HepG2 (cell line): ENCODE measurements around the gene TNK1. TPM values are rescaled to one million over a fixed set of nuclear protein-coding genes. Genes with fewer than 3 reads are reported as not detected.

Experiments used
- ATAC-seq: fragments of 200-7000 bp; cut with Tn5 transposase; 3 replicates; pipeline ENCODE4 v1.9.1; 2020; ENCODE audit warnings: mild to moderate bottlenecking, moderate library complexity
- BruUV-seq: library from RNA; stranded (reverse); fragments of 400-500 nt; replicated peaks from 2 replicates; lab custom pipeline; 2021; lab: Mats Ljungman, UMichigan
- CTCF ChIA-PET: fragments of 300-600 bp; formaldehyde crosslinking; extraction: SDS; loops from one replicate; lab custom pipeline; 2021; ENCODE audit warnings: low total read pairs, inconsistent platforms, low intra/inter-chr PET ratio; lab: Yijun Ruan, JAX
- POLR2A ChIA-PET: fragments of 350-600 bp; sonication (Branson Sonifier 250); formaldehyde crosslinking; loops from one replicate; lab custom pipeline; 2020; ENCODE audit warnings: antibody characterized with exemption, inconsistent platforms; lab: Yijun Ruan, JAX
- DNase-seq: peaks from one replicate; pipeline ENCODE4 v3.0.0-alpha.2; 2015; ENCODE audit warnings: low spot score
- FAIRE-seq: peaks from 3 replicates; lab custom pipeline; 2011; peaks lifted over from hg19 to GRCh38; lab: Jason Lieb, UNC
- H2AFZ ChIP-seq: one replicate; pipeline ENCODE4 v1.6.1; 2011; ENCODE audit warnings: low read length, inconsistent platforms
- H3K27ac ChIP-seq: fragments of 300-600 bp; 3 replicates; pipeline ENCODE4 v1.8.0; 2011; ENCODE audit warnings: mixed run types, mild to moderate bottlenecking, mixed read lengths, low read length, inconsistent platforms; ENCODE audit not compliant: insufficient read depth; ENCODE audit errors: extremely low read length
- H3K27me3 ChIP-seq, 2 experiments: fragments of 200-600 bp in 1 of 2; 2 replicates in 1 of 2; 3 replicates in 1 of 2; pipeline versions ENCODE4 v1.6.0 to v1.8.0; 2011; ENCODE audit warnings: low read length in 2 of 2, mild to moderate bottlenecking in 2 of 2, moderate library complexity in 2 of 2, inconsistent platforms in 1 of 2; ENCODE audit not compliant: insufficient read depth in 2 of 2, control insufficient read depth in 1 of 2
- H3K36me3 ChIP-seq, 2 experiments: fragments of 200-600 bp in 1 of 2; replicated peaks in 1 of 2; 2 replicates in 1 of 2; 3 replicates in 1 of 2; pipeline versions ENCODE4 v1.5.1 to v1.8.0; 2011; ENCODE audit warnings: low read length in 2 of 2, inconsistent platforms in 1 of 2; ENCODE audit not compliant: insufficient read depth in 2 of 2, control insufficient read depth in 1 of 2
- H3K4me1 ChIP-seq: 2 replicates; pipeline ENCODE4 v1.5.1; 2012; ENCODE audit warnings: low read length, inconsistent platforms; ENCODE audit not compliant: insufficient read depth
- H3K4me2 ChIP-seq: 2 replicates; pipeline ENCODE4 v1.6.0; 2011; ENCODE audit warnings: low read depth, low read length, inconsistent platforms
- H3K4me3 ChIP-seq, 3 experiments: fragments of 200-600 bp in 1 of 3; sonication (generic), shearing (Covaris generic) in 1 of 3; replicated peaks in 1 of 3; 2 replicates each; pipeline ENCODE4 v1.5.1; 2011 to 2016; ENCODE audit warnings: low read length in 3 of 3, inconsistent platforms in 2 of 3, low read depth in 2 of 3, mild to moderate bottlenecking in 2 of 3, control low read depth in 1 of 3, mixed read lengths in 1 of 3; ENCODE audit not compliant: insufficient read depth in 1 of 3
- H3K79me2 ChIP-seq: one replicate; pipeline ENCODE4 v1.6.1; 2011; ENCODE audit warnings: low read length, inconsistent platforms; ENCODE audit not compliant: insufficient read depth
- H3K9ac ChIP-seq: 2 replicates; pipeline ENCODE4 v1.6.0; 2011; ENCODE audit warnings: mild to moderate bottlenecking, low read depth, low read length, inconsistent platforms; ENCODE audit not compliant: insufficient read depth
- H3K9me3 ChIP-seq: 2 replicates; pipeline ENCODE4 v1.5.1; 2012; ENCODE audit warnings: mild to moderate bottlenecking, low read length
- H4K20me1 ChIP-seq: 2 replicates; pipeline ENCODE4 v1.6.0; 2011; ENCODE audit warnings: inconsistent platforms, mild to moderate bottlenecking, low read length, moderate library complexity; ENCODE audit not compliant: insufficient read depth
- CHCHD3 ChIP-seq: sonication (generic); formaldehyde crosslinking; IDR thresholded peaks from 2 replicates; pipeline ENCODE4 v1.8.0; 2022; ENCODE audit warnings: mild to moderate bottlenecking, missing genetic modification reagents, moderate library complexity
- EED ChIP-seq: sonication (generic); formaldehyde crosslinking; IDR thresholded peaks from 2 replicates; pipeline ENCODE4 v1.5.0; 2020; ENCODE audit warnings: mild to moderate bottlenecking, missing genetic modification reagents
- KDM3A ChIP-seq: IDR thresholded peaks from 2 replicates; pipeline ENCODE4 v1.6.1; 2018; ENCODE audit warnings: low read depth, missing compliant biosample characterization
- SAP130 ChIP-seq: IDR thresholded peaks from 2 replicates; pipeline ENCODE4 v1.6.1; 2016; ENCODE audit warnings: low read depth
- SCMH1 ChIP-seq: sonication (generic); formaldehyde crosslinking; IDR thresholded peaks from 2 replicates; pipeline ENCODE4 v1.9.0; 2021; ENCODE audit warnings: missing genetic modification reagents, mild to moderate bottlenecking, borderline replicate concordance
- SIN3A ChIP-seq: IDR thresholded peaks from 2 replicates; pipeline ENCODE4 v1.6.1; 2011; ENCODE audit warnings: low read depth, mild to moderate bottlenecking, control low read depth, low read length, borderline replicate concordance
- SMARCE1 ChIP-seq: fragments of 450-650 bp; IDR thresholded peaks from 2 replicates; pipeline ENCODE4 v1.6.1; 2017; ENCODE audit warnings: borderline replicate concordance
- TEAD3 ChIP-seq: optimal IDR thresholded peaks from 2 replicates; pipeline ENCODE3; 2016; ENCODE audit warnings: borderline replicate concordance
- ZFP90 ChIP-seq: sonication (generic); formaldehyde crosslinking; IDR thresholded peaks from 2 replicates; pipeline ENCODE4 v1.8.0; 2022; ENCODE audit warnings: missing genetic modification reagents, mild to moderate bottlenecking, inconsistent platforms, borderline replicate concordance
- ZFYVE20 ChIP-seq: sonication (generic); formaldehyde crosslinking; IDR thresholded peaks from 2 replicates; pipeline ENCODE4 v1.8.0; 2023; ENCODE audit warnings: low read depth, mild to moderate bottlenecking, moderate library complexity, missing genetic modification reagents, borderline replicate concordance
- ZNF75D ChIP-seq: sonication (generic); formaldehyde crosslinking; IDR thresholded peaks from 2 replicates; pipeline ENCODE4 v1.8.1; 2023; ENCODE audit warnings: missing genetic modification reagents, mild to moderate bottlenecking, borderline replicate concordance
- ZNF841 ChIP-seq: sonication (generic); formaldehyde crosslinking; IDR thresholded peaks from 2 replicates; pipeline ENCODE4 v1.8.1; 2023; ENCODE audit warnings: missing genetic modification reagents, borderline replicate concordance
- ZSCAN22 ChIP-seq: sonication (generic); formaldehyde crosslinking; IDR thresholded peaks from 2 replicates; pipeline ENCODE4 v1.4.0; 2020; ENCODE audit warnings: mild to moderate bottlenecking, missing genetic modification reagents
- WGBS: methylation state at CpG from one replicate; pipeline ENCODE4 v1.1.6; 2017; ENCODE audit warnings: low lambda C conversion rate; 5-methylcytosine and 5-hydroxymethylcytosine counted together
- in situ Hi-C: cut with HindIII; loops from 2 replicates; pipeline ENCODE4 v1.10.0; 2017; ENCODE audit warnings: low pct_unique_long_range_greater_than_20kb; ENCODE audit not compliant: extremely low pct_ligation_motif_present
- intact Hi-C: fragments of 100-400 bp; cut with micrococcal nuclease; formaldehyde crosslinking; loops from one replicate; pipeline ENCODE4 v1.10.0; 2022; ENCODE audit not compliant: unreplicated experiment
- polyA plus RNA-seq, 8 experiments: library from polyadenylated mRNA; depleted of rRNA in 3 of 8; stranded (reverse) in 7 of 8; unstranded in 1 of 8; fragments of >200 nt; fragmentation: Illumina TruSeq in 4 of 8; extraction: Trizol in 4 of 8; gene quantifications; 2 replicates each; pipeline versions ENCODE4 v1.2.1 to v1.2.3, GENCODE V29; 2011 to 2016; ENCODE audit warnings: low read depth in 4 of 8, missing spikeins in 1 of 8, mixed read lengths in 1 of 8; ENCODE audit not compliant: insufficient read depth in 1 of 8
- total RNA-seq, 5 experiments: library from RNA; depleted of rRNA; stranded (reverse); fragments of >200 nt; fragmentation: Illumina TruSeq; extraction: Trizol; gene quantifications; 2 replicates each; pipeline ENCODE4 v1.2.3, GENCODE V29; 2016; ENCODE audit warnings: low read depth in 1 of 5
- TF ChIP-seq, protein P1 (sequence below): sonication (generic); formaldehyde crosslinking; IDR thresholded peaks from 2 replicates; pipeline ENCODE4 v1.4.0; 2020; ENCODE audit warnings: mild to moderate bottlenecking, missing genetic modification reagents
- TF ChIP-seq, protein P2 (sequence below): sonication (generic); formaldehyde crosslinking; IDR thresholded peaks from 2 replicates; pipeline ENCODE4 v1.5.1; 2020; ENCODE audit warnings: missing genetic modification reagents, mild to moderate bottlenecking, borderline replicate concordance

TNK1 gene
- total and polyA plus RNA-seq, 2 of the 13 experiments (the other 11 are each of a cell fraction or from before 2014, with no cell fraction given): 2.0 to 3.5 TPM

DNA sequence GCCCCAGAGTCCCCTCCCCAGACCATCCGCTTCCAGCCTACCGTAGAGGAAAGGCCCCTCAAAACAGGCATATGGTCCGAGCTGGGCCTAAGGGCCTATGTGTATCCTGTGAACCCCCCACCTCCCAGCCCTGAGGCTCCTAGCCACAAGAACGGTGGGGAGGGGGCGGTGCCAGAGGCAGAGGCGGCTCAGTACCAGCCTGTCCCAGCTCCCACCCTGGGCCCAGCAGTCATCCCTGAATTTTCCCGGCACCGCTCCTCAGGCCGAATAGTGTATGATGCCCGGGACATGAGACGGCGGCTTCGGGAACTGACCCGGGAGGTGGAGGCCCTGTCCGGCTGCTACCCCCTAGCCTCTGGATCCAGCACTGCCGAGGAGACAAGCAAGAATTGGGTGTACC, 40.3 kb downstream of the TNK1 start:
- BruUV-seq: no TSS peak
- Histone ChIP-seq H3K27ac (no peak overlapping the region), H3K4me1 (peaks cover 13% of the 10 kb centered on the region; the same call in 1 of the 2 replicates), H4K20me1 (no peaks in the 10 kb centered on the region), H3K9ac (no peak overlapping the region), H2AFZ (no peak overlapping the region), H3K36me3 (no peaks in the 10 kb centered on the region), H3K79me2 (no peaks in the 10 kb centered on the region), H3K4me3 (no peak overlapping the region), H3K9me3 (no peaks in the 10 kb centered on the region), H3K27me3 (peaks cover 2 to 5% of the 10 kb centered on the region in 2 experiments; a peak in 1 of 5 replicates), H3K4me2 (no peak overlapping the region)
- WGBS: 73% methylated on average over 12 of the region's 16 CpGs
- POLR2A ChIA-PET: interaction anchor here (1.8 kb wide), 1 partner anchor 18 kb away, joined by 11 read pairs; the partner anchor contains the start of gene TMEM256
- CTCF ChIA-PET: no interaction called here
- intact Hi-C loops: no loop called here
- TF ChIP-seq EED: no peak
- no peak for TF ChIP-seq SAP130 (CRISPR knock-in tag)
- TF ChIP-seq, protein P1, sequence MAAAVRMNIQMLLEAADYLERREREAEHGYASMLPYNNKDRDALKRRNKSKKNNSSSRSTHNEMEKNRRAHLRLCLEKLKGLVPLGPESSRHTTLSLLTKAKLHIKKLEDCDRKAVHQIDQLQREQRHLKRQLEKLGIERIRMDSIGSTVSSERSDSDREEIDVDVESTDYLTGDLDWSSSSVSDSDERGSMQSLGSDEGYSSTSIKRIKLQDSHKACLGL: no peak
- no peak for TF ChIP-seq ZFP90 (CRISPR knock-in tag)
- no peak for TF ChIP-seq CHCHD3 (CRISPR knock-in tag)
- TF ChIP-seq ZSCAN22 (CRISPR knock-in tag): no peak
- no peak for TF ChIP-seq TEAD3 (CRISPR knock-in tag)
- TF ChIP-seq SMARCE1: no peak
- ATAC-seq (no peak; the same call in 2 of the 3 replicates), FAIRE-seq (no peak), DNase-seq (no peak)
- in situ Hi-C loops: no loop called here

DNA sequence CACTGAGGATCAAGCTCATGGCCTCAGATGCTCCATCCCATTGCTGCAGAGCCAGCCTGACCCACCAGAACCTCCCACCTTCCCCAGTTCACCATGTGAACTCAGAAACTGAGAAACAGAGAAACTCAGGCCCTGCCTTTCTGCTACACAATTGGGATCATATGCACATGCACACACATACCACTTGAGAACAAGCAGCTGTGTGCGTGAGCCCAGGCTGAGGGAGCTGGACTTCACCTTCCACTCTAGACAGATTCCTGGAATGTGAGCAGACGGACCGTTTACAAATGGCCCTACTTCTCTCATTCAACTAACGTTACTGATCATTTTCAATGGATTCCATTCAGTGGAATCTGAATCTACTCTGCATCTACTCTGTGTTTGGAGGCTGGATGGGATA, 42.8 kb downstream of the TNK1 start:
- no TSS peak for BruUV-seq
- no peak overlapping the region for H3K4me3 ChIP-seq
- H3K4me2 ChIP-seq: no peak overlapping the region
- ATAC-seq (no peak), FAIRE-seq (no peak), DNase-seq (no peak)
- H3K9ac ChIP-seq: no peak overlapping the region
- H3K36me3 ChIP-seq: no peaks in the 10 kb centered on the region
- peaks cover 21% of the 10 kb centered on the region for H3K4me1 ChIP-seq
- intact Hi-C loops: no loop called here
- H3K79me2 ChIP-seq: no peaks in the 10 kb centered on the region
- H3K27ac ChIP-seq: no peak overlapping the region
- H2AFZ ChIP-seq: no peak overlapping the region
- TF ChIP-seq ZNF75D (CRISPR knock-in tag) (no peak), SIN3A (no peak), ZNF841 (CRISPR knock-in tag) (no peak), KDM3A (no peak), SCMH1 (CRISPR knock-in tag) (no peak), ZFYVE20 (CRISPR knock-in tag) (no peak)
- TF ChIP-seq, protein P2, sequence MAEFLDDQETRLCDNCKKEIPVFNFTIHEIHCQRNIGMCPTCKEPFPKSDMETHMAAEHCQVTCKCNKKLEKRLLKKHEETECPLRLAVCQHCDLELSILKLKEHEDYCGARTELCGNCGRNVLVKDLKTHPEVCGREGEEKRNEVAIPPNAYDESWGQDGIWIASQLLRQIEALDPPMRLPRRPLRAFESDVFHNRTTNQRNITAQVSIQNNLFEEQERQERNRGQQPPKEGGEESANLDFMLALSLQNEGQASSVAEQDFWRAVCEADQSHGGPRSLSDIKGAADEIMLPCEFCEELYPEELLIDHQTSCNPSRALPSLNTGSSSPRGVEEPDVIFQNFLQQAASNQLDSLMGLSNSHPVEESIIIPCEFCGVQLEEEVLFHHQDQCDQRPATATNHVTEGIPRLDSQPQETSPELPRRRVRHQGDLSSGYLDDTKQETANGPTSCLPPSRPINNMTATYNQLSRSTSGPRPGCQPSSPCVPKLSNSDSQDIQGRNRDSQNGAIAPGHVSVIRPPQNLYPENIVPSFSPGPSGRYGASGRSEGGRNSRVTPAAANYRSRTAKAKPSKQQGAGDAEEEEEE: no peak
- H3K9me3 ChIP-seq: no peaks in the 10 kb centered on the region
- 15% methylated on average over 4 of the region's 4 CpGs for WGBS
- CTCF ChIA-PET: no interaction called here
- H3K27me3 ChIP-seq: peaks cover 2 to 9% of the 10 kb centered on the region in 2 experiments; a peak in 3 of 5 replicates
- no peaks in the 10 kb centered on the region for H4K20me1 ChIP-seq
- in situ Hi-C loops: no loop called here
- POLR2A ChIA-PET: interaction anchor here (0.6 to 0.9 kb wide), 2 partner anchors 43 to 111 kb away, joined by 3 read pairs; no protein-coding TSS in a partner anchor
